ENCODE results near the gene SYNPR.

DNA sequence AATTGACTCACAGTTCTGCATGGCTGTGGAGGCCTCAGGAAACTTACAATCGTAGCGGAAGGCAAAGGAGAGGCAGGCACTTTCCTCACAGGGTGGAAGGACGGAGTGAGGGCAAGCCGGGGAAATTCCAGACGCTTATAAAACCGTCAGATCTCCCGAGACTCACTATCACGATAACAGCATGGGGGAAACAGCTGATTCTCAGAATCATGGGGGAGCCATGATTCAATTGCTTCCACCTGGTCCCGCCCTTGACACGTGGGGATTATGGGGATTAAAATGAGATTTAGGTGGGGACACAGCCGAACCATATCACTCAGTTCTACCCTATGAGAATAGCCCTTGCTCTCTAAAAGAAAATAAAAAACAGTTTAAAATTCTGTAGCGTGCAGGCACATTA lies 13.4 kb upstream of the SYNPR start:
- TF ChIP-seq, protein P1, sequence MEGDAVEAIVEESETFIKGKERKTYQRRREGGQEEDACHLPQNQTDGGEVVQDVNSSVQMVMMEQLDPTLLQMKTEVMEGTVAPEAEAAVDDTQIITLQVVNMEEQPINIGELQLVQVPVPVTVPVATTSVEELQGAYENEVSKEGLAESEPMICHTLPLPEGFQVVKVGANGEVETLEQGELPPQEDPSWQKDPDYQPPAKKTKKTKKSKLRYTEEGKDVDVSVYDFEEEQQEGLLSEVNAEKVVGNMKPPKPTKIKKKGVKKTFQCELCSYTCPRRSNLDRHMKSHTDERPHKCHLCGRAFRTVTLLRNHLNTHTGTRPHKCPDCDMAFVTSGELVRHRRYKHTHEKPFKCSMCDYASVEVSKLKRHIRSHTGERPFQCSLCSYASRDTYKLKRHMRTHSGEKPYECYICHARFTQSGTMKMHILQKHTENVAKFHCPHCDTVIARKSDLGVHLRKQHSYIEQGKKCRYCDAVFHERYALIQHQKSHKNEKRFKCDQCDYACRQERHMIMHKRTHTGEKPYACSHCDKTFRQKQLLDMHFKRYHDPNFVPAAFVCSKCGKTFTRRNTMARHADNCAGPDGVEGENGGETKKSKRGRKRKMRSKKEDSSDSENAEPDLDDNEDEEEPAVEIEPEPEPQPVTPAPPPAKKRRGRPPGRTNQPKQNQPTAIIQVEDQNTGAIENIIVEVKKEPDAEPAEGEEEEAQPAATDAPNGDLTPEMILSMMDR (IDR thresholded peaks at IDR 0.05; ENCODE audit: low read length): no peak
- TF ChIP-seq EZH2 (optimal IDR thresholded peaks at IDR 0.05; ENCODE audit: low read depth, low read length): no peak
- TF ChIP-seq EZH2phosphoT487 (IDR thresholded peaks at IDR 0.05; ENCODE audit: low read length): no peak

All from MM.1S (cell line).